Right cardiac atrium (tissue), 5 donors: ENCODE measurements around the gene SPDYE18. TPM values are rescaled to one million over a fixed set of nuclear protein-coding genes. Genes with fewer than 3 reads are reported as not detected.
"Not testable (repeated sequence)": the region's sequence is repeated elsewhere in the genome, so short reads cannot be mapped to it uniquely, and the experiment has no call there.

Source experiments
- ATAC-seq, 2 donors: fragments of 200-7000 bp; cut with Tn5 transposase; one replicate each; pipeline versions ENCODE4 v1.8.0 to v1.9.1; 2020; ENCODE audit warnings: moderate library complexity in 2 of 2, mild to moderate bottlenecking in 1 of 2
- DNase-seq, 3 donors: peaks; one replicate each; pipeline ENCODE4 v3.0.0-alpha.2; 2020
- H3K27ac ChIP-seq: one replicate; pipeline ENCODE4 v1.5.1; 2013; ENCODE audit warnings: mild to moderate bottlenecking, low read length, control low read depth, moderate library complexity
- H3K27me3 ChIP-seq: one replicate; pipeline ENCODE4 v1.6.1; 2013; ENCODE audit not compliant: control insufficient read depth, insufficient read depth
- H3K4me1 ChIP-seq: one replicate; pipeline ENCODE4 v1.6.1; 2013; ENCODE audit warnings: low read length; ENCODE audit not compliant: control insufficient read depth, insufficient read depth
- H3K4me3 ChIP-seq: one replicate; pipeline ENCODE4 v1.5.1; 2013; ENCODE audit warnings: low read length, control low read depth
- H3K9me3 ChIP-seq: one replicate; pipeline ENCODE4 v1.6.1; 2013; ENCODE audit warnings: low read length; ENCODE audit not compliant: control insufficient read depth
- WGBS: extraction: QIAGEN DNeasy Blood & Tissue Kit; methylation state at CpG from one replicate; pipeline ENCODE4 v1.1.7; 2013; 5-methylcytosine and 5-hydroxymethylcytosine counted together
- intact Hi-C, 4 donors: fragments of 100-400 bp; cut with DNase I; formaldehyde crosslinking; loops; one replicate each; pipeline versions ENCODE4 v1.11.0 to v1.14.0; 2022 to 2023
- long read RNA-seq, 4 donors: library from polyadenylated mRNA; unstranded; transcript quantifications; one replicate each; pipeline ENCODE4 v2.0.0, GENCODE V29; 2020 to 2021
- polyA plus RNA-seq: library from polyadenylated mRNA; stranded (reverse); fragments of 200-250 nt; gene quantifications from one replicate; pipeline ENCODE4 v1.2.3, GENCODE V29; 2013
- total RNA-seq, 4 donors: library from RNA; stranded (reverse); fragmentation: NEBNext Ultra II Directional; extraction: Animal tissue kit (Norgen Biotek cat#: 25700); gene quantifications; one replicate each; pipeline ENCODE4 v1.2.1, GENCODE V29; 2021
- donor health status: healthy with polysubstance abuse.
- donor health status: DM: no; HTN: yes; CAD: no.
- donor health status: DM: no; HTN: no; CAD: no.
- donor health status: DM: no; HTN: yes; CAD: no; lungs with severe emphysema.
- donor health status: DM: yes; HTN: yes; CAD: no.

SPDYE18 gene
- 1 to 10 TPM in 1 of 4 donors, under 1 TPM in 3; 0.45 to 1.7 (median 0.58) TPM for total RNA-seq
- polyA plus RNA-seq, result 0.52 TPM
- long read RNA-seq, donor 1, partial matches to known transcripts, result 0 of 4 reads
- long read RNA-seq, donor 1, other reads (novel, unspliced or antisense), result 4 of 4 reads
- long read RNA-seq, donor 2, partial matches to known transcripts, result 0 of 1 reads
- long read RNA-seq, donor 2, other reads (novel, unspliced or antisense), result 1 of 1 reads
- long read RNA-seq, donor 3, partial matches to known transcripts, result 0 of 1 reads
- long read RNA-seq, donor 3, other reads (novel, unspliced or antisense), result 1 of 1 reads
- long read RNA-seq, donor 4, result 0 reads

- H3K4me1 ChIP-seq, H3K27me3 ChIP-seq, intact Hi-C loops, H3K4me3 ChIP-seq, H3K9me3 ChIP-seq, DNase-seq, H3K27ac ChIP-seq: not testable (repeated sequence)
- peak in 1 of 2 donors; percentile 31 for ATAC-seq
- 94% methylated on average over 4 of the region's 4 CpGs for WGBS
These were observed at the start of gene SPDYE18 for GRCh38 chr7:77062557-77062956. SPDYE18 (minus strand) TSS chr7:77062558; CDS start chr7:77060512, 2,046 bp downstream.

- intact Hi-C loops, H3K9me3 ChIP-seq, H3K27ac ChIP-seq, H3K4me3 ChIP-seq, ATAC-seq, DNase-seq, H3K4me1 ChIP-seq, H3K27me3 ChIP-seq: not testable (repeated sequence)
- 93% methylated on average over 1 of the region's 1 CpG for WGBS
These were observed 46.0 kb upstream of the SPDYE18 start for GRCh38 chr7:77108362-77108761.

- intact Hi-C loops, H3K27me3 ChIP-seq, DNase-seq, H3K4me3 ChIP-seq, H3K4me1 ChIP-seq, H3K9me3 ChIP-seq, H3K27ac ChIP-seq: not testable (repeated sequence)
- peak in 1 of 2 donors; percentile 22 for ATAC-seq
- 27% methylated on average over 3 of the region's 3 CpGs for WGBS
These were observed 45.3 kb upstream of the SPDYE18 start for GRCh38 chr7:77107659-77108058.

GRCh38 chr7:77105904-77106303, 43.5 kb upstream of the SPDYE18 start:
- ATAC-seq, H3K9me3 ChIP-seq, H3K4me1 ChIP-seq, H3K27me3 ChIP-seq, H3K27ac ChIP-seq, DNase-seq, intact Hi-C loops, H3K4me3 ChIP-seq: not testable (repeated sequence)
- 96% methylated on average over 3 of the region's 3 CpGs for WGBS

GRCh38 chr7:77102671-77103070, 40.3 kb upstream of the SPDYE18 start:
- H3K4me1 ChIP-seq, intact Hi-C loops, ATAC-seq, H3K27me3 ChIP-seq, H3K9me3 ChIP-seq, H3K4me3 ChIP-seq, H3K27ac ChIP-seq, DNase-seq: not testable (repeated sequence)

- WGBS, result 83% methylated on average over 1 of the region's 1 CpG
- intact Hi-C loops, H3K4me1 ChIP-seq, H3K9me3 ChIP-seq, DNase-seq, H3K4me3 ChIP-seq, H3K27ac ChIP-seq, ATAC-seq, H3K27me3 ChIP-seq: not testable (repeated sequence)
These were observed 38.8 kb upstream of the SPDYE18 start for GRCh38 chr7:77101187-77101586.

GRCh38 chr7:77100501-77100900, 38.1 kb upstream of the SPDYE18 start:
- not testable (repeated sequence) for H3K9me3 ChIP-seq, H3K27me3 ChIP-seq
- 98% methylated on average over 3 of the region's 3 CpGs for WGBS

GRCh38 chr7:77092301-77092700, 29.9 kb upstream of the SPDYE18 start:
- DNase-seq, H3K27me3 ChIP-seq, H3K27ac ChIP-seq, ATAC-seq, H3K4me1 ChIP-seq, H3K9me3 ChIP-seq, H3K4me3 ChIP-seq, intact Hi-C loops: not testable (repeated sequence)
- 56% methylated on average over 2 of the region's 2 CpGs for WGBS

More at GRCh38 chr7:77100501-77100900, 38.1 kb upstream of the SPDYE18 start:
- H3K4me3 ChIP-seq, H3K27ac ChIP-seq, DNase-seq, intact Hi-C loops, ATAC-seq, H3K4me1 ChIP-seq: not testable (repeated sequence)

GRCh38 chr7:77082192-77082591, 19.8 kb upstream of the SPDYE18 start:
- intact Hi-C loops, H3K4me1 ChIP-seq, H3K4me3 ChIP-seq, DNase-seq, H3K27me3 ChIP-seq, H3K27ac ChIP-seq, ATAC-seq, H3K9me3 ChIP-seq: not testable (repeated sequence)
- WGBS, result 97% methylated on average over 1 of the region's 1 CpG

GRCh38 chr7:77080236-77080635, 17.9 kb upstream of the SPDYE18 start:
- WGBS, result 71% methylated on average over 2 of the region's 2 CpGs
- H3K27ac ChIP-seq, result not testable (repeated sequence)

GRCh38 chr7:77079624-77080023, 17.3 kb upstream of the SPDYE18 start:
- H3K9me3 ChIP-seq, DNase-seq, H3K27me3 ChIP-seq, ATAC-seq, H3K4me1 ChIP-seq, H3K4me3 ChIP-seq, intact Hi-C loops, H3K27ac ChIP-seq: not testable (repeated sequence)
- 64% methylated on average over 5 of the region's 5 CpGs for WGBS

More at GRCh38 chr7:77080236-77080635, 17.9 kb upstream of the SPDYE18 start:
- H3K9me3 ChIP-seq, H3K27me3 ChIP-seq, DNase-seq, H3K4me1 ChIP-seq, H3K4me3 ChIP-seq, ATAC-seq, intact Hi-C loops: not testable (repeated sequence)
